HFFc6 (cell line): ENCODE data around the gene NEO1. TPM values are rescaled to one million over a fixed set of nuclear protein-coding genes. Genes with fewer than 3 reads are reported as not detected.

Experiments
- DNase-seq: peaks from one replicate; pipeline ENCODE4 v3.0.0-alpha.2; 2018
- H3K27ac Mint-ChIP-seq: 2 replicates; pipeline ENCODE4 v1.8.0; 2020; ENCODE audit warnings: mild to moderate bottlenecking, mixed read lengths
- H3K27me3 Mint-ChIP-seq: 2 replicates; pipeline ENCODE4 v1.8.0; 2021; ENCODE audit warnings: mild to moderate bottlenecking, moderate library complexity, mixed read lengths; ENCODE audit not compliant: insufficient read depth
- H3K36me3 Mint-ChIP-seq: 2 replicates; pipeline ENCODE4 v1.8.0; 2021; ENCODE audit warnings: low read depth, mixed read lengths
- H3K4me1 Mint-ChIP-seq: 2 replicates; pipeline ENCODE4 v1.8.0; 2020; ENCODE audit warnings: low read depth, mixed read lengths
- H3K4me3 Mint-ChIP-seq: 2 replicates; pipeline ENCODE4 v1.8.0; 2020; ENCODE audit warnings: mild to moderate bottlenecking, moderate library complexity, mixed read lengths
- H3K9me3 Mint-ChIP-seq: 2 replicates; pipeline ENCODE4 v1.8.0; 2020; ENCODE audit warnings: mild to moderate bottlenecking, mixed read lengths
- total RNA-seq, 6 experiments: library from RNA; stranded (reverse); fragmentation: NEBNext Ultra II Directional; extraction: Animal tissue kit (Norgen Biotek cat#: 25700); gene quantifications; 2 replicates in 1 of 6; 3 replicates in 5 of 6; pipeline ENCODE4 v1.2.3, GENCODE V29; 2021
- TF ChIP-seq, protein P1 (sequence below): fragments of 200-600 bp; sonication (generic); IDR thresholded peaks from 2 replicates; pipeline ENCODE4 v1.5.0; 2021; ENCODE audit warnings: antibody characterized with exemption, mild to moderate bottlenecking

Gene NEO1
- total RNA-seq, 6 experiments from 2014 or later, result 6.4 to 20.3 (median 16.3) TPM

GRCh38 chr15:73338606-73339374, 286.5 kb downstream of the NEO1 start:
- Mint-ChIP-seq H3K9me3 (0 out of 2 replicates have a peak, but pooled peaks cover 6% of the 10 kb centered on the region), H3K27me3 (peaks cover 29% of the 10 kb centered on the region), H3K36me3 (no peaks in the 10 kb centered on the region), H3K4me1 (peaks cover 5% of the 10 kb centered on the region), H3K27ac (no peak overlapping the region), H3K4me3 (no peak overlapping the region)
- TF ChIP-seq, protein P1, sequence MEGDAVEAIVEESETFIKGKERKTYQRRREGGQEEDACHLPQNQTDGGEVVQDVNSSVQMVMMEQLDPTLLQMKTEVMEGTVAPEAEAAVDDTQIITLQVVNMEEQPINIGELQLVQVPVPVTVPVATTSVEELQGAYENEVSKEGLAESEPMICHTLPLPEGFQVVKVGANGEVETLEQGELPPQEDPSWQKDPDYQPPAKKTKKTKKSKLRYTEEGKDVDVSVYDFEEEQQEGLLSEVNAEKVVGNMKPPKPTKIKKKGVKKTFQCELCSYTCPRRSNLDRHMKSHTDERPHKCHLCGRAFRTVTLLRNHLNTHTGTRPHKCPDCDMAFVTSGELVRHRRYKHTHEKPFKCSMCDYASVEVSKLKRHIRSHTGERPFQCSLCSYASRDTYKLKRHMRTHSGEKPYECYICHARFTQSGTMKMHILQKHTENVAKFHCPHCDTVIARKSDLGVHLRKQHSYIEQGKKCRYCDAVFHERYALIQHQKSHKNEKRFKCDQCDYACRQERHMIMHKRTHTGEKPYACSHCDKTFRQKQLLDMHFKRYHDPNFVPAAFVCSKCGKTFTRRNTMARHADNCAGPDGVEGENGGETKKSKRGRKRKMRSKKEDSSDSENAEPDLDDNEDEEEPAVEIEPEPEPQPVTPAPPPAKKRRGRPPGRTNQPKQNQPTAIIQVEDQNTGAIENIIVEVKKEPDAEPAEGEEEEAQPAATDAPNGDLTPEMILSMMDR, result no peak
- DNase-seq, result no peak

DNA sequence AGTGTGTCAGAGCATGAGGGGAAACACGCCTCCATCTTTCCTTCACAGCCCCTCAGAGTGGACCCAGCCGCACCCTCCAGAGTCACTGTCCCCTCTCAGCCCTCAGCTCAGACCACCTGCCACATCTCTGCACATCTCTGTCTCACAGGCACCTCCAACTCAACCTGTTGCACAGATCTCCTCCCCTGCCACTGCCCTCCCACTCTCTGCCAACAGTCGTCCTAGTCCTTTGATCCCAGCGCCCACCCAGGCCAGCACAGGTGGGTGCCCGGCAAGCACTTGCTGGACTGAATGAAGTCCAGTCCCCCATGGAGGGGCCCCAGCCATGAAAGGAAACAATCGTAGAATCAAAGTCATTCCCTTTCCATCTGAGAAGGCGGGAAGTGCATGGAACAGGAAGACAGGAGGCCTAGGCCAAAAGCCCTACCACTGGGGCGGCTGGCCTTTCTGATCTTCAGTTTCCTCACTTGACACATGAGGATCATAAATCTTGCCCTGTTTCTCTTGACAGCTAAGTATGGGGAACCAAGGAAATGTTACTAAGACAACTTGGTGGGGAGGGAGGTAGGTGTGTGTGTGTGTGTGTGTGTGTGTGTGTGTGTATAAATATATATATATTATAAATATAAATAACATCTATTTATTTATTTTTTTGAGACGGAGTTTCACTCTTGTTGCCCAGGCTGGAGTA, 288.4 kb downstream of the NEO1 start:
- no peak for DNase-seq
- Mint-ChIP-seq H3K36me3 (no peaks in the 10 kb centered on the region), H3K4me1 (peaks cover 13% of the 10 kb centered on the region), H3K4me3 (no peak overlapping the region), H3K27ac (no peak overlapping the region), H3K9me3 (0 out of 2 replicates have a peak, but pooled peaks cover 6% of the 10 kb centered on the region), H3K27me3 (peaks cover 19% of the 10 kb centered on the region)
- TF ChIP-seq, protein P1, result no peak

GRCh38 chr15:73341886-73342600, 289.8 kb downstream of the NEO1 start:
- Mint-ChIP-seq H3K4me1 (peaks cover 13% of the 10 kb centered on the region), H3K27me3 (peaks cover 12% of the 10 kb centered on the region), H3K4me3 (no peak overlapping the region), H3K27ac (no peak overlapping the region), H3K9me3 (0 out of 2 replicates have a peak, but pooled peaks cover 6% of the 10 kb centered on the region), H3K36me3 (no peaks in the 10 kb centered on the region)
- TF ChIP-seq, protein P1, result no peak
- no peak for DNase-seq

DNA sequence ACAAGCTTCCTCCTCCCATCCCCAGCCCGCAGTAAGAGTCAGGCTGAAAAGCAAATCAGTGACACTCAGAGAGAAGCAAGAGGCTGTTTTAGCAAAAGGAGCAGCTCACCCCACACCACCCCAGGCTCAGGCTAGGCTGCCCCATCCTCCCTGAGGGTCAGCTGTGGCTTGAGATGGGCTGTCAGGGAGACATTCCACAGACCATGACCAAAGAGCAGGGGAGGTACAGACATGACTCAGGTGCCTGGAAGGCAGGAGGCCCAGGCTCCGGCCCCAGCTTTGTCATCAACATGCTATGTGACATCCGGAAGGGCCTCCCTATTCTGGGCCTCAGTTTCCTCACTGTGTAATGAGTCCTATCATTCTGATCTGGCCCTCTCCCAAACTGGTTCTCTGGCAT, 291.8 kb downstream of the NEO1 start:
- Mint-ChIP-seq H3K9me3 (0 out of 2 replicates have a peak, but pooled peaks cover 6% of the 10 kb centered on the region), H3K4me3 (no peak overlapping the region), H3K36me3 (no peaks in the 10 kb centered on the region), H3K27ac (no peak overlapping the region), H3K4me1 (peaks cover 13% of the 10 kb centered on the region), H3K27me3 (peaks cover 4% of the 10 kb centered on the region)
- TF ChIP-seq, protein P1, result no peak
- DNase-seq, result peak; percentile 9

- peaks cover 13% of the 10 kb centered on the region for H3K4me1 Mint-ChIP-seq
- no peak overlapping the region for H3K27ac Mint-ChIP-seq
- peaks cover 4% of the 10 kb centered on the region for H3K27me3 Mint-ChIP-seq
- no peak for DNase-seq
- no peaks in the 10 kb centered on the region for H3K36me3 Mint-ChIP-seq
- TF ChIP-seq, protein P1, result no peak
- H3K9me3 Mint-ChIP-seq, result 0 out of 2 replicates have a peak, but pooled peaks cover 6% of the 10 kb centered on the region
- H3K4me3 Mint-ChIP-seq, result no peak overlapping the region
Observed at GRCh38 chr15:73345658-73346057, 293.4 kb downstream of the NEO1 start.
